ENCODE results near the gene DPYD.

Gene DPYD

GRCh38 chr1:97044159-97044760 lies 876.6 kb downstream of the DPYD start:
- no peak for DNase-seq (ENCODE audit: low spot score)

GRCh38 chr1:97042551-97042950 lies 878.3 kb downstream of the DPYD start:
- no peak for DNase-seq (ENCODE audit: low spot score)

- DNase-seq (ENCODE audit: low spot score) = no peak
These were observed 879.8 kb downstream of the DPYD start for GRCh38 chr1:97041026-97041425.

GRCh38 chr1:97038410-97038809 lies 882.4 kb downstream of the DPYD start:
- DNase-seq (ENCODE audit: low spot score) = no peak

GRCh38 chr1:97034651-97035050 lies 886.2 kb downstream of the DPYD start:
- no peak for DNase-seq (ENCODE audit: low spot score)

GRCh38 chr1:97033949-97034348 lies 886.9 kb downstream of the DPYD start:
- no peak for DNase-seq (ENCODE audit: low spot score)
